Vagina (tissue), 2 donors: Measurements from ENCODE around the gene WWOX. TPM values are rescaled to one million over a fixed set of nuclear protein-coding genes. Genes with fewer than 3 reads are reported as not detected.
A peak's percentile ranks its signal among the peaks of the same experiment; 100 is the strongest.

Experiments
- DNase-seq, 2 donors: peaks; one replicate each; pipeline ENCODE4 v3.0.0-alpha.2; 2017; ENCODE audit errors: extremely low spot score in 2 of 2
- H3K27ac ChIP-seq: fragments of 200-600 bp; sonication (generic); one replicate; pipeline ENCODE4 v1.5.1; 2019
- H3K27me3 ChIP-seq: fragments of 200-600 bp; sonication (generic); one replicate; pipeline ENCODE4 v1.5.1; 2019
- H3K36me3 ChIP-seq, 2 donors: fragments of 200-600 bp; sonication (generic); one replicate each; pipeline ENCODE4 v1.5.1; 2017 to 2019
- H3K4me1 ChIP-seq: fragments of 200-600 bp; sonication (generic); one replicate; pipeline ENCODE4 v1.5.1; 2019
- H3K4me3 ChIP-seq, 2 donors: fragments of 200-600 bp; sonication (generic); 1 replicate in 1 of 2; 2 replicates in 1 of 2; pipeline ENCODE4 v1.5.1; 2016 to 2019
- H3K9me3 ChIP-seq: fragments of 200-600 bp; sonication (generic); one replicate; pipeline ENCODE4 v1.5.1; 2019
- CTCF ChIP-seq, 3 experiments: fragments of 450-650 bp in 2 of 3; fragments of 200-600 bp in 1 of 3; sonication (generic) in 1 of 3; IDR thresholded peaks; one replicate each; pipeline ENCODE4 v1.5.1; 2017 to 2019; ENCODE audit warnings: antibody characterized with exemption in 3 of 3, mild to moderate bottlenecking in 2 of 3, moderate library complexity in 2 of 3
- POLR2A ChIP-seq, 2 donors: fragments of 450-650 bp; IDR thresholded peaks; one replicate each; pipeline ENCODE4 v1.6.1; 2017; ENCODE audit warnings: antibody characterized with exemption in 2 of 2, mild to moderate bottlenecking in 2 of 2, moderate library complexity in 2 of 2
- POLR2AphosphoS5 ChIP-seq, 2 donors: sonication (generic); formaldehyde crosslinking; IDR thresholded peaks; one replicate each; pipeline ENCODE4 v1.9.0; 2017; ENCODE audit warnings: antibody characterized with exemption in 2 of 2, mild to moderate bottlenecking in 2 of 2, low read depth in 1 of 2; ENCODE audit not compliant: insufficient read depth in 1 of 2
- intact Hi-C: fragments of 100-400 bp; cut with DNase I; formaldehyde crosslinking; loops from one replicate; pipeline ENCODE4 v1.15.1; 2023
- total RNA-seq: library from RNA; depleted of rRNA; stranded (reverse); fragments of >200 nt; gene quantifications from one replicate; pipeline ENCODE4 v1.2.3, GENCODE V29; 2016

Gene WWOX
- total RNA-seq, 1 donor from 2014 or later, result 33.1 TPM

- DNase-seq, result no peak
- no peaks in the 10 kb centered on the region for H3K27me3 ChIP-seq
- H3K9me3 ChIP-seq, result no peaks in the 10 kb centered on the region
- TF ChIP-seq CTCF (IDR thresholded peaks at IDR 0.05), result no peak
- no peak for TF ChIP-seq POLR2A (IDR thresholded peaks at IDR 0.05)
- no peak for TF ChIP-seq POLR2AphosphoS5 (IDR thresholded peaks at IDR 0.05; ENCODE audit: insufficient read depth in 1 of 2, low read depth in 1 of 2)
- no peaks in the 10 kb centered on the region for H3K36me3 ChIP-seq
- H3K27ac ChIP-seq, result no peak overlapping the region
- no peak overlapping the region for H3K4me3 ChIP-seq
- intact Hi-C loops, result no loop called here
- H3K4me1 ChIP-seq, result peaks cover 10% of the 10 kb centered on the region
Measured at GRCh38 chr16:78895681-78896080, 796.2 kb downstream of the WWOX start.

DNA sequence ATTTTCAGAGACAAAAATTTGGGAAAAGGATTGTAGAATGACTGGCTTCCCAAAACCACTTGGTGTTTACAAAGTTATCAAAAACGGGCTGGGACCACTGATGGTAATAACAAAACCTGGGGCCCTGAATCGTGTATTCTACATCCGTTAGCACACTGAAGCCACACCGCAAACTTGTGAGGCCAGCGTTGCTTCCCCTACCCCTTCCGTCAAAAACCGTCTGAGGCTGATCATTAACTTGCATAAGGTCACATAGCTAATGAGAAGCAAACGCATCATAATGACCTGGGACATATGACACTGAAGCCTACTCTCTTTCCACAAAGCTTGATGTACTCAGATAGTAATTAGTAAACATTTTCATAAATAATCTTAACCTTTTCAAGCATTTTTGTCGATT, 796.8 kb downstream of the WWOX start:
- peaks cover 10% of the 10 kb centered on the region for H3K4me1 ChIP-seq
- no peak overlapping the region for H3K4me3 ChIP-seq
- DNase-seq, result peak in 1 of 2 donors; percentile 10
- H3K27me3 ChIP-seq, result no peaks in the 10 kb centered on the region
- intact Hi-C loops, result no loop called here
- H3K9me3 ChIP-seq, result no peaks in the 10 kb centered on the region
- H3K27ac ChIP-seq, result no peak overlapping the region
- no peak for TF ChIP-seq POLR2AphosphoS5 (IDR thresholded peaks at IDR 0.05; ENCODE audit: insufficient read depth in 1 of 2, low read depth in 1 of 2)
- TF ChIP-seq CTCF (IDR thresholded peaks at IDR 0.05), result no peak
- TF ChIP-seq POLR2A (IDR thresholded peaks at IDR 0.05), result no peak
- H3K36me3 ChIP-seq, result no peaks in the 10 kb centered on the region

DNA sequence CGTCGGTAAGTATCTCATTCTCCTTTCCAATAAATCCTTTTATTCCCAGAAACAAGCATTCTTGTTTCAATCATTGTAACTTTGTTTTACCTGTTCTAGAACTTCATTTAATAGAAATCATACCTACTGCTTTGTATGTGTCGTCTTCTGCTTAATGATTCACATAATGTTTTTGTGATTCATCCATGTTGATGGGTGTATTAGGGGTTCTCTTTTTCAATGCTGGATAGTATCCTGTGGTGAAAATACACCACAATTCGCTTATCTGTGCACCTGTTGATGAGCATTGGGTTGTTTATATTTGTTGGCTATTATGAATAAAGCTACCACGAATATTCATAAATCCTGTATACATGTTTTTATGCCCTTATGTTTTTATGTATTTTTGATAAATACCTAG, 797.8 kb downstream of the WWOX start:
- no peak for DNase-seq
- intact Hi-C loops, result no loop called here
- Histone ChIP-seq H3K4me1 (peaks cover 10% of the 10 kb centered on the region), H3K9me3 (no peaks in the 10 kb centered on the region), H3K36me3 (no peaks in the 10 kb centered on the region), H3K4me3 (no peak overlapping the region), H3K27ac (no peak overlapping the region), H3K27me3 (no peaks in the 10 kb centered on the region)
- TF ChIP-seq POLR2A (IDR thresholded peaks at IDR 0.05) (no peak), POLR2AphosphoS5 (IDR thresholded peaks at IDR 0.05; ENCODE audit: insufficient read depth in 1 of 2, low read depth in 1 of 2) (no peak), CTCF (IDR thresholded peaks at IDR 0.05) (no peak)

DNA sequence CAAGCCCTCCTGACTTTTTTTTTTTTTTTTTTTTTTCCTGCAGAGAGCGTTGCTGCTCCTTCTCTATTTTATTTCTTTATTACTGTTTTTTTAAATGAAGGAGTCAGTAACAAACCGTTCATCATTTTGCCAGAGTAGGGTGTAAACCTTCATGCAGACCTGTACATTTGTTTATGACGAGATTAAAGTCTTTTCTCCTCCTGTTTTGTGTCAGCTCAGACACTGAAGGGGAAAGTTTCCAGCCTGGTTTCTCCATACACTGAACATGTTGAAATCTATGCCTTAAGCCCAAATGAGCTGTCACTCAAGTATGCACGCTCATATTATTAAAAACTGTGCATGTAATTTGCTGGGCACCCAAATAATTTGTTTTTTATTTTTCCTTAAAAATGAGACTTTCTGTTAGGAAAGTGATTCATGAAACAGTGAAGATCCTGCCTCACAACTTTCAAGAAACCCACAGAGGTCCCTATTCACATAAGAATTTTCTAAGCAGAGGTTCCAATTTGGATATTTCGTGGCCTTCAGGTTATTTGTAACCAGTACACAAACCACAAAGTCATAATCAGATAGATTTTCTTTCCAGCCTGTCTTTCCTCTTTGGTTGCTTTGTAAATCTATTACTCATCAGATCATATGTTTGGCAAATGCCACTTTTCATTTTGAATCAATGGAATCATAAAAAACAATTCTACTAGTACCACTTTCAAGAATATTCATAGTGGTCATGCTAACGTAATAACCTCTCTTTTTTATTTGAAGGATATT, 800.8 kb downstream of the WWOX start:
- no peak overlapping the region for H3K27ac ChIP-seq

More for the DNA sequence above, 800.8 kb downstream of the WWOX start:
- Histone ChIP-seq H3K27me3 (no peaks in the 10 kb centered on the region), H3K4me1 (peaks cover 10% of the 10 kb centered on the region), H3K4me3 (no peak overlapping the region), H3K36me3 (no peaks in the 10 kb centered on the region), H3K9me3 (no peaks in the 10 kb centered on the region)
- no peak for TF ChIP-seq CTCF (IDR thresholded peaks at IDR 0.05)
- no peak for TF ChIP-seq POLR2A (IDR thresholded peaks at IDR 0.05)
- TF ChIP-seq POLR2AphosphoS5 (IDR thresholded peaks at IDR 0.05; ENCODE audit: insufficient read depth in 1 of 2, low read depth in 1 of 2), result no peak
- DNase-seq, result no peak
- intact Hi-C loops, result no loop called here
